Measurements from ENCODE around the gene WWC2. TPM values are rescaled to one million over a fixed set of nuclear protein-coding genes. Genes with fewer than 3 reads are reported as not detected.

WWC2 gene
- total RNA-seq, 6 donors from 2014 or later = 87.0 to 179 (median 121) TPM

- TF ChIP-seq POLR2A (IDR thresholded peaks at IDR 0.05) = no peak
- TF ChIP-seq POLR2AphosphoS5 (IDR thresholded peaks at IDR 0.05) = no peak
- TF ChIP-seq EP300 (IDR thresholded peaks at IDR 0.05) = no peak
- no peaks in the 10 kb centered on the region for H3K36me3 ChIP-seq
- H3K4me1 ChIP-seq = peaks cover 28 to 46% (median 36%) of the 10 kb centered on the region in 4 donors
- no peak for ATAC-seq (ENCODE audit: low FRiP score in 2 of 2)
- no peaks in the 10 kb centered on the region for H3K9me3 ChIP-seq
- 63 to 71% methylated on average over 4 of the region's 4 CpGs for WGBS, 2 donors
- H3K27me3 ChIP-seq = no peaks in the 10 kb centered on the region
- no peak for DNase-seq
- H3K27ac ChIP-seq = no peak overlapping the region
- no peak overlapping the region for H3K4me3 ChIP-seq
These were observed 72.6 kb downstream of the WWC2 start for GRCh38 chr4:183171484-183172267.

GRCh38 chr4:183172881-183173280 is 73.8 kb downstream of the WWC2 start:
- no peak overlapping the region for H3K4me3 ChIP-seq
- no peak overlapping the region for H3K27ac ChIP-seq
- WGBS, 2 donors = 75 to 83% methylated on average over 1 of the region's 1 CpG
- DNase-seq (no peak), ATAC-seq (ENCODE audit: low FRiP score in 2 of 2) (no peak)
- peaks cover 24 to 40% (median 31%) of the 10 kb centered on the region in 4 donors for H3K4me1 ChIP-seq
- no peak for TF ChIP-seq POLR2A (IDR thresholded peaks at IDR 0.05)
- TF ChIP-seq CTCF (IDR thresholded peaks at IDR 0.05) = no peak
- TF ChIP-seq EP300 (IDR thresholded peaks at IDR 0.05) = no peak
- TF ChIP-seq POLR2AphosphoS5 (IDR thresholded peaks at IDR 0.05) = no peak
- H3K9me3 ChIP-seq = no peaks in the 10 kb centered on the region
- no peaks in the 10 kb centered on the region for H3K27me3 ChIP-seq
- H3K36me3 ChIP-seq = no peaks in the 10 kb centered on the region

GRCh38 chr4:183173580-183174526 is 74.8 kb downstream of the WWC2 start:
- peak in 1 of 2 donors; percentile 8 for DNase-seq
- no peak overlapping the region for H3K27ac ChIP-seq
- WGBS, 2 donors = 51 to 65% methylated on average over 13 of the region's 13 CpGs
- no peak overlapping the region for H3K4me3 ChIP-seq
- H3K27me3 ChIP-seq = no peaks in the 10 kb centered on the region
- TF ChIP-seq POLR2A (IDR thresholded peaks at IDR 0.05) (no peak), CTCF (IDR thresholded peaks at IDR 0.05) (no peak), POLR2AphosphoS5 (IDR thresholded peaks at IDR 0.05) (no peak), EP300 (IDR thresholded peaks at IDR 0.05) (no peak)
- peak in 1 of 2 donors; percentile 57 for ATAC-seq (ENCODE audit: low FRiP score in 2 of 2)
- H3K4me1 ChIP-seq = peaks cover 24 to 40% (median 31%) of the 10 kb centered on the region in 4 donors
- H3K9me3 ChIP-seq = no peaks in the 10 kb centered on the region
- H3K36me3 ChIP-seq = no peaks in the 10 kb centered on the region

- H3K9me3 ChIP-seq = no peaks in the 10 kb centered on the region
- 39 to 51% methylated on average over 5 of the region's 5 CpGs for WGBS, 2 donors
- no peaks in the 10 kb centered on the region for H3K27me3 ChIP-seq
- DNase-seq (no peak), ATAC-seq (ENCODE audit: low FRiP score in 2 of 2) (no peak)
- H3K36me3 ChIP-seq = no peaks in the 10 kb centered on the region
- H3K27ac ChIP-seq = no peak overlapping the region
- H3K4me3 ChIP-seq = no peak overlapping the region
- TF ChIP-seq CTCF (IDR thresholded peaks at IDR 0.05) (no peak), POLR2A (IDR thresholded peaks at IDR 0.05) (no peak), POLR2AphosphoS5 (IDR thresholded peaks at IDR 0.05) (no peak), EP300 (IDR thresholded peaks at IDR 0.05) (no peak)
- H3K4me1 ChIP-seq = peaks cover 18 to 34% (median 27%) of the 10 kb centered on the region in 4 donors
These were observed 76.7 kb downstream of the WWC2 start for GRCh38 chr4:183175631-183176232.

- peaks cover 14 to 33% (median 23%) of the 10 kb centered on the region in 4 donors for H3K4me1 ChIP-seq
- H3K27me3 ChIP-seq = no peaks in the 10 kb centered on the region
- no peak for DNase-seq
- no peaks in the 10 kb centered on the region for H3K36me3 ChIP-seq
- H3K27ac ChIP-seq = no peak overlapping the region
- H3K9me3 ChIP-seq = no peaks in the 10 kb centered on the region
- no peak for ATAC-seq (ENCODE audit: low FRiP score in 2 of 2)
- no peak for TF ChIP-seq EP300 (IDR thresholded peaks at IDR 0.05)
- TF ChIP-seq CTCF (IDR thresholded peaks at IDR 0.05) = no peak
- no peak for TF ChIP-seq POLR2AphosphoS5 (IDR thresholded peaks at IDR 0.05)
- TF ChIP-seq POLR2A (IDR thresholded peaks at IDR 0.05) = no peak
- H3K4me3 ChIP-seq = no peak overlapping the region
- WGBS, 2 donors = 85 to 92% methylated on average over 2 of the region's 2 CpGs
These were observed 77.9 kb downstream of the WWC2 start for GRCh38 chr4:183177001-183177400.
